GM19351 (cell line): ENCODE data around the gene F7.

ENCODE experiments used
- ATAC-seq: cut with Tn5 transposase; IDR thresholded peaks from one replicate; pipeline ENCODE4 v1.9.1; 2021; ENCODE audit warnings: mild to moderate bottlenecking, moderate library complexity; ENCODE audit not compliant: unreplicated experiment

The F7 gene

DNA sequence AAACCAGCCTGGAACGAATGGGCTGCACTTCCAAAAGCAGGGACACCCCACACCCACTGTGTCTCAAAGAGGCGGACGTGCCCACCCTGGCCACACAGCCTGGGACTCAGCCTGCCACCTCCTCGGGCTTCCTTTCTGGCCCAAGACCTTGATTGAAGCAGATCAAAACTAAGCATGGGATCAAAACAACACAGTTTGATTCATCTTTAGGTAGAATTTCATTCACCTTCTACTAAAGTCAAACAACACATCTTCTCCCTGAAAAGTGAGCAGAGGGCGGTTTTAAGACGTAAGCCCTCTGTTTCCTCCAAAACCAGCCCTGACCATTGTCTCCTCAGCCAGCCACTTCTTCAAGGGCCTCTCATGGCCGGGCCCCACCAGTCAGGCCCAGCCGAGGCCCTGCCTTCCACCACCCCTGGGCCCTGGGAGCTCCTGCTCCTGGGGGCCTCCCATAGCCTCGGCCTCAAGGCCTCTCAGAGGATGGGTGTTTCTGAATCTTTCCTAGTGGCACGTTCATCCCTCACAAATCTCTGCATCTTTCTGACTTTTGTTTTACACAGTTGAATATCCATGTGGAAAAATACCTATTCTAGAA is 10.7 kb downstream of the F7 start:
- ATAC-seq = no peak

DNA sequence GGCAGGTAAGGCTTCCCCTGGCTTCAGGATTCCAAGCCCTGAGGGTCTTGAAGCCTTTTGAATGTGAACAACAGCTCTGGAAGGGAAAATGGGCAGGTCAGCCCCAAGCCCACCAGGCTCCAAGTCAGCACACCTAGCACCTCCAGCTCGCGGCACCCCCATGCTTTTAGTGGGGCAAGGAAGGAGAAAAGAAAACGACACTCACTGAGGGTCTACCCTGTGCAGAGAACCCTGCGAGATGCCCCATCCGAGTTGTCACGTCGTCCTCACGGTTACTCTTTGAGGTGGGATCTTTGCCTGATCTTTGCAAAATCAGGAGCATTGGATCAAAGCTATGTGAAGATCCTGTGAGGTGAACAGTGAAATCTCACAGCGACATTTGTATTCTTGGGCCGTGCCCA is 11.3 kb downstream of the F7 start:
- no peak for ATAC-seq

DNA sequence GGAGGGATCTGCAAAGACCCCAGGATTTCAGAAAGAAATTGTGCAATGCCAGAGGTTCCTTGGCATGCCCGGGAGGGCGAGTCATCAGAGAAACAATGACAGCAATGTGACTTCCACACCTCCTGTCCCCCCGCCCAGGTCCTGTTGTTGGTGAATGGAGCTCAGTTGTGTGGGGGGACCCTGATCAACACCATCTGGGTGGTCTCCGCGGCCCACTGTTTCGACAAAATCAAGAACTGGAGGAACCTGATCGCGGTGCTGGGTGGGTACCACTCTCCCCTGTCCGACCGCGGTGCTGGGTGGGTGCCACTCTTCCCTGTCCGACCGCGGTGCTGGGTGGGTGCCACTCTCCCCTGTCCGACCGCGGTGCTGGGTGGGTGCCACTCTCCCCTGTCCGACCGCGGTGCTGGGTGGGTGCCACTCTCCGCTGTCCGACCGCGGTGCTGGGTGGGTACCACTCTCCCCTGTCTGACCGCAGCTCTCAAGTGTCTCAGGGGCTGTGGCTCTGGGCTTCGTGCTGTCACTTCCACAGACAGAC is 11.8 kb downstream of the F7 start:
- ATAC-seq = no peak

DNA sequence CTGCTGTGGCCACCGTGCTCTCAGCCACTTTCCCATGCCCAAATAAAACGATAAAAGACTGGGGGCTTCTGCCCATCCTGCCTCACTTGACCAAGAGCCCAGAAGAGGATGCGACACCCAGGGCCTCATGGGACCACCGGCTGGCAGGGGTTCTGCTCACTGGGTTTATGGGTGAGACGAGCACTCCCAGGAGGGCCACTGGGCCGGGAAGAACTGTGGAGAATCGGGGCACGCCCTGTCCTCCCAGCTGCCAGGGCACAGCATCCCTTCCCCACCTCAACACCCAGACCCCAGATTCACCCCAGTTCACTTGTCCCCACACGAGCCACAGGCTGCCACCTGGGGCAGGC is 12.3 kb downstream of the F7 start:
- ATAC-seq = no peak

DNA sequence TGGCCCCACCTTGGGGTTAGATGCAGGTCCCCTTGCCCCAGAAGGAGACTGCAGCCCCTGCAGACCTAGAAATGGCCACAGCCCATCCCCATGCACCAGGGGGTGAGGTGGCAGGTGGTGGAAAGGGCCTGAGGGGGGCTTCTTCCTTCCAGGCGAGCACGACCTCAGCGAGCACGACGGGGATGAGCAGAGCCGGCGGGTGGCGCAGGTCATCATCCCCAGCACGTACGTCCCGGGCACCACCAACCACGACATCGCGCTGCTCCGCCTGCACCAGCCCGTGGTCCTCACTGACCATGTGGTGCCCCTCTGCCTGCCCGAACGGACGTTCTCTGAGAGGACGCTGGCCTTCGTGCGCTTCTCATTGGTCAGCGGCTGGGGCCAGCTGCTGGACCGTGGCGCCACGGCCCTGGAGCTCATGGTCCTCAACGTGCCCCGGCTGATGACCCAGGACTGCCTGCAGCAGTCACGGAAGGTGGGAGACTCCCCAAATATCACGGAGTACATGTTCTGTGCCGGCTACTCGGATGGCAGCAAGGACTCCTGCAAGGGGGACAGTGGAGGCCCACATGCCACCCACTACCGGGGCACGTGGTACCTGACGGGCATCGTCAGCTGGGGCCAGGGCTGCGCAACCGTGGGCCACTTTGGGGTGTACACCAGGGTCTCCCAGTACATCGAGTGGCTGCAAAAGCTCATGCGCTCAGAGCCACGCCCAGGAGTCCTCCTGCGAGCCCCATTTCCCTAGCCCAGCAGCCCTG is 12.8 kb downstream of the F7 start:
- ATAC-seq = no peak

DNA sequence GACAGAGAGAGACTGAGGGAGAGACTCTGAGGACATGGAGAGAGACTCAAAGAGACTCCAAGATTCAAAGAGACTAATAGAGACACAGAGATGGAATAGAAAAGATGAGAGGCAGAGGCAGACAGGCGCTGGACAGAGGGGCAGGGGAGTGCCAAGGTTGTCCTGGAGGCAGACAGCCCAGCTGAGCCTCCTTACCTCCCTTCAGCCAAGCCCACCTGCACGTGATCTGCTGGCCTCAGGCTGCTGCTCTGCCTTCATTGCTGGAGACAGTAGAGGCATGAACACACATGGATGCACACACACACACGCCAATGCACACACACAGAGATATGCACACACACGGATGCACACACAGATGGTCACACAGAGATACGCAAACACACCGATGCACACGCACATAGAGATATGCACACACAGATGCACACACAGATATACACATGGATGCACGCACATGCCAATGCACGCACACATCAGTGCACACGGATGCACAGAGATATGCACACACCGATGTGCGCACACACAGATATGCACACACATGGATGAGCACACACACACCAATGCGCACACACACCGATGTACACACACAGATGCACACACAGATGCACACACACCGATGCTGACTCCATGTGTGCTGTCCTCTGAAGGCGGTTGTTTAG is 13.7 kb downstream of the F7 start:
- ATAC-seq = no peak

DNA sequence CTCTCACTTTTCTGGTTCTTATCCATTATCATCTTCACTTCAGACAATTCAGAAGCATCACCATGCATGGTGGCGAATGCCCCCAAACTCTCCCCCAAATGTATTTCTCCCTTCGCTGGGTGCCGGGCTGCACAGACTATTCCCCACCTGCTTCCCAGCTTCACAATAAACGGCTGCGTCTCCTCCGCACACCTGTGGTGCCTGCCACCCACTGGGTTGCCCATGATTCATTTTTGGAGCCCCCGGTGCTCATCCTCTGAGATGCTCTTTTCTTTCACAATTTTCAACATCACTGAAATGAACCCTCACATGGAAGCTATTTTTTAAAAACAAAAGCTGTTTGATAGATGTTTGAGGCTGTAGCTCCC is 14.2 kb downstream of the F7 start:
- no peak for ATAC-seq

DNA sequence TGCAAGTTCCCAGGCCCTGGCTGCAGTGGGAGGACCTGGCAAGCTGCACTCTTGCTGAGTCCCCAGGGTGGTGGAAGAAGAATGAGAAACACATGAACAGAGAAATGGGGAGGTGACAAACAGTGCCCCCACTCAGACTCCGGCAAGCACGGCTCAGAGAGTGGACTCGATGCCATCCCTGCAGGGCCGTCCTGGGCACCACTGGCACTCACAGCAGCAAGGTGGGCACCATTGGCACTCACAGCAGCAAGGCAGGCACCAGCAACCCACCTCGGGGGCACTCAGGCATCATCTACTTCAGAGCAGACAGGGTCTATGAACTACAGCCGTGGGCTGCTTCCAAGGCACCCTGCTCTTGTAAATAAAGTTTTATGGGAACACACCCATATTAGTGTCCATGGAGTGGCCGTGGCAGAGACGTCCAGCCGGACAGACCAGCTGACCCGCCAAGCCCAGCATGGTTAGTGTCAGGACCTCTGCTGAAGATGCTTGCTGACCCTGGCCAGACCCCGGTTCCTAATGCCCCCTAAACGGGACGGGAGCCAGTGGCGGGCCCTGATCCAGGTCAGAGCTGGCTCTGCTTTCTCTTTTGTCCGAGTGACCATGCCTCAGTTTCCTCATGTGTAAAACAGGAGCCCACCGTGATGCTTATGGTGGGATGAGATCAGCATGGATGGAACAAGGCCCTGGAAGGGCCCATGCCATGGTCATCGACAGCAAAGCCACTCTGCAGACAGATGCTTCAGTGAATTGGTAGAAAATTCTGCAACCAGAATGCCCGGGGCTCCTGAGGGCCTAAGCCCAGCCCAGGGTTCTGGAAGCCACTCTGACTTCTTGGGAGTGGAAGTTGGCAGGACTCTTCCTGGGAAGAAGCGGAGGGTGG is 14.9 kb downstream of the F7 start:
- ATAC-seq = no peak

DNA sequence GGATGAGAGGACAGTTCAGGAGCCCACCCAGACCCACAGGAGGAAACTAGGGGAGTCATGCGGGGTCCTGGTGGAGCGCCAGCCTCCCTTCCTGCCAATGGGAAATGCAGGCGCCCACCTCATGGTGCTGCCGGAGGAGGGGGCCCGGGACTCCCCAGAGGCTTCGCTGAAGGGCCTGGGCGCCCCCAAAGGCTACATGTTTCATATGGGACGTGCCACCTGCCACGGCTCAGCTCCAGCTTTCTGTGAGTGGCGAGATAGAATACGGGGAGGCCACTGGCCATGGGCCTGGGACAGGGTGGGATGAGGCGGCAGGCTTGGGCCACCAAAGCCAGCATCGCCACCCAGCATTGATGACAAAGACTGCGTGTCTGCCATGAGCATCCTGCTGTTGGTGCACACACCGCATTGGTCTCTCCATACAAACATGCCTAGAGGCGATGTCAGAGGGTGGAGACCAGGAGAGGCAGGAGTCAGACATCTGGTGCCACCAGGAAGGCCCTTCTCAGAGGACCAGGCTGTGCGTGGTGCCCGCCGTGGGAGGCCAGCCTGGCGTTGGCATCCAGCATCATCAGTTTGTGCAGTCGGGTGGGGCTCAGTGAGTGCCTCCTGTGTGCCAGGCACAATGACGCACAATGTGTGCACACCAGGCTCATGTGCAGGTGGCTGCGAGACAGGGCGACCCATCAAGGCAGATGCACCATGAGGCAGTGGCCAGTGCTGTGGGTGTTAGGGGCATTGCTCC is 15.8 kb downstream of the F7 start:
- ATAC-seq = no peak

DNA sequence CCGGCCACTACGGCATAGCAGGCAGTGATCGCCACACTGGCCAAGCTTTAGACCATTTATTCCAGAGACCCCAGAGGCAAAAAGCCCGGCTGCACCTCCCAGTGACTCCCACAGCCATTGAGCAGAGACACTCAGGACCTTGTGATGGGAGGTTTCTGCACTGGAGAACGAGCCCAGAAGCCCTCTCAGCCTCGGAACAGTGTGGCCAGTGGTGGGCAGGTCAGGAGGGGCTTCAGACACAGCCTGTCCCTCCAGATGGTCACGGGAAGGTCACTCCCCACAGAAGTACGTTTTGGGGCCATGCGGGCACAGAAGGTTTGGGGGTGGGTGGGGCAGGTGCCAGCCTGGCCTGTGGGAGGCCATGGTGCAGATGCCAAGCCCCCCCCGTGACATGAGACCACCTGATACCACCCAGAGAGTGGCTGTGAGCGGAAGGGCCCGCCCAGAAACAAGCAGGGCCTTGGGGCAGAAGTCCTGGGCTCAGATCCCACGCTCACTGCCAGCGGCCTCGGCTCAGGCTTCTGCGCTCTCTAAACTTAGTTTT is 16.4 kb downstream of the F7 start:
- ATAC-seq = no peak

DNA sequence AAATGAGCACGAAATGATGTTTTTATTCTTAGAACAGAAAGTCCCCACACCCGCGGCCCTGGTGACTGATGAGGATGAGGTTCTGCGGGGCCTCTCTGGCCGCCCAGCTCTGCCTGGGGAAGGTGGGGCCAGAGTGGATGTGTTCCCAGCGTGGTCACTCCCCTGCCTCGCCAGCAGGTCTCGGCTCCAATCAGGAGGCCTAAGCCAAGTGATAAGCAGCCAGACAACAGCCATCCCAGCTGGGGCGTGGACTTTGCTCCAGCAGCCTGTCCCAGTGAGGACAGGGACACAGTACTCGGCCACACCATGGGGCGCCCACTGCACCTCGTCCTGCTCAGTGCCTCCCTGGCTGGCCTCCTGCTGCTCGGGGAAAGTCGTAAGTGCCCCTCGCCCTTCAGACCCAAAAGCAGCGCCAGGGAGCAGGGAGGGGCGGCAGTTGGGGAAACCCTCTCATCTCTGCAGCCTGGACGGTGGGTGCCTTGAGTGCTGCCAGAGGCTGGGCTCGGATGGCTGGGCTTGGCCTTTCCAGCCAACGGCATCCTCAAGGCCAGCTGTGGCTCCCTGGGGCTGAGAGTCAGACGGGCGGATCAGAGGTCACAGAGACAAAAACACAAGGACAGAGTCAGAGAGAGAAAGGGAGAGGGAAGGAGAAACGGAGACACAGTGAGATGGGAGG is 17.1 kb downstream of the F7 start, which contains the start of gene F10:
TSS of gene F10 (plus strand) at position 250 of the 676 bp plus-strand sequence. CDS start at position 307, 57 bp downstream.
- no peak for ATAC-seq

DNA sequence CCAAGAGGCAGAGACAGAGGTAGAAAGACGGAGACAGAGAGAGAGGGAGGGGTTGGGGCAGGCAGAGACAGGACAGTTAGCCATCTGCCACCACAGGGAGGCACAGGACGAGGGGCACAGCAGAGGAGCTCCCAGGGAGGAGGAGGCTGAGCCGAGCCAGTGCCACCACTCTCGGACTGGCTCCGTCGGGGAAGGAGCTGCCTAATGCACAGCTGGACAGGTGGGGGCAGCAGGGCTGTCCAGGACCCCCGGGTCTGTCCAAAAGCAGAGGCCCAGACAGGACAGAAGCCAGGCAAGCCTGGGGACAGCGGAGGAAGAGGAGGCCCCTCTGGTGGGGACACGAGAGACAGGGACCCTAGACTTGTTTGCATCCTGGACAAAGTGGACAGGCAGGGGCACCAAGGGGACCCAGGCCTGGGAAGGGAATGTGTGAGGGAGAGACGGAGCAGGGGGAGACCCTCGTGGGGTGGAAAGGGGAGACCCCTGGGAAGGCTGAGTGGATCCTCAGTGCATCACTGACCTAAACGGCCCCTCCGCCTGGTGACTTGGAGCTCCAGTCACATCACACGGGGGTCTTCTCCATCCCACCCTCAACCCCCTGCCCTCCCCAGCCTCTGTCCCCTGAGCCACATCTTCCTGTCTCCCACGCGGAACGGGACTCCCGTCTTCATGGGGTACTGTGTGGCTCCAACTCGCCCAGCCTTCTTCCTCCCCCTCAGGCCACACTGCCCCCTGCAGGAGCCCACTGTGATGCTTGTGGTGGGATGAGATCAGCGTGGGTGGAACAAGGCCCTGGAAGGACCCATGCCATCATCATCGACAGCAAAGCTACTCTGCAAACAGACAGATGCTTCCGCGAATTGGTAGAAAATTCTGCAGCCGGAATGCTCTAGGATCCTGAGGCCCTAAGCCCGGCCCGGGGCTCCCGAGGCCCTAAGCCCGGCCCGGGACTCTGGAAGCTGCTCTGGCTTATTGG is 17.9 kb downstream of the F7 start:
- ATAC-seq = no peak

DNA sequence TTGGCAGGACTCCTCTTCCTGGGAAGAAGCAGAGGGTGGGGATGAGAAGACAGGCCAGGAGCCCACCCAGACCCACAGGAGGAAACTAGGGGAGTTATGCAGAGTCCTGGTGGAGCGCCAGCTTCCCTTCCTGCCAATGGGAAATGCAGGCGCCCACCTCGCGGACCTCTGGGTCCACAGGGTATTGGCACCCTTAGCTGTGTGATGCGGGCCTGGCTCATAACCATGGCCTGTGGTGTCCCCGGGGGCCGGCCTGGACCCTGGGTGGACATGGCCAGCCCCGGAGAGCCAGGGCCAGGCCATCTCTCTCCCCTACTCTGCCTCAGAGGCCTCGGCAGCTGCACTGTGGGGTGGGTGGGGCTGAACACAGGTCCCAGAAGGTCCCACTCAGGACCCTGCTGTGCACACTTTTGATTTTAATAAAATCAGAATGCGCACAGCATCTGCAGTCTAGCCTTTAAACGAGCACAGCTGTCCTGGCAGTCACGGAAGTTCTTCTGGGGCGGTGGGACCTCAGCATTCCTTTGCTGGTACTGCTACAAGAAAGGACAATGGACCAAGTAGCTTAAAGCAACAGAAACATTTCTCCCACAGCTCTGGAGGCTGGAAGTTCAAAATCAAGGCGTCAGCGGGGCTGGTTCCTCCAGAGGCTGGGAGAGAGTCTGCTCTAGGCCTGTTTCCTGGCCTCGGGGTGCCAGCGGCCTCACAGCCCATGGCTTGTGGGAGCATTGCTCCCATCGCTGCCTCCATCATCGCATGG is 18.8 kb downstream of the F7 start:
- no peak for ATAC-seq

DNA sequence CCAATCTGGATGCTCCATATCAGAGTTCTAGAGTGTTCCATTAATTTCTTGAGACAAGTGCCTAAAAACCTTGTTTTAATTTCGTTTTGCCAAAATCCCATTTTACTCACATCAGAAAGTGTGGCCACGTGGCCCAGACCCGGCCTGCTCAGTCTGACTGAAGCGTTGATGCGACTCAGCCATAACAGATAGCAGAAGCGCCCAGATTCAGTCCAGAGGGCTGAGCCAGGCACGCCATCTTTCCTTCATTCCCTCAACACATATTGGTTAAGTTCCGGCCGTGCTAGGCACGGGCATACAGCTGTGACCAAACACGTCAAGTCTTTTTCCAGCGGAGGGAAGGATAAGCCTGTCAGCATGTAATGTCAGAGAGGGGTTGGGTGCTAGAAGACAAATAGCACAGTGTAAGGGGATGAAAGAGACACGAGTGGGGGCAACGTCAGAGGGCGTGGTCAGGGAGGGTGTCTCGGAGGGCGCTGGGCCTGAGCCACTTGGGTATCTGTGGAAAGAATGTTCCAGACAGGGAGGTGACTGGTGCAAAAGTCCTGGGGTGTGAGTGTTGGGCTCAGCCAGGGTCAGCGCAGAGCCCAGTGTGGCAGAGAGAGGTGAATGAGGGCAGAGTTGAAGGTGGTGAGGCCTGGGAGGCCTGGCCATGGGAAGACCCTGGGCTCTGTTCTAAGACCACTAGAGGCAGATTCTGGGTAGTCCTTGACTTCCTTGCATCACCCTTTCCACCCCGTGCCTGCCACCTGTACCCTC is 20.1 kb downstream of the F7 start:
- no peak for ATAC-seq

DNA sequence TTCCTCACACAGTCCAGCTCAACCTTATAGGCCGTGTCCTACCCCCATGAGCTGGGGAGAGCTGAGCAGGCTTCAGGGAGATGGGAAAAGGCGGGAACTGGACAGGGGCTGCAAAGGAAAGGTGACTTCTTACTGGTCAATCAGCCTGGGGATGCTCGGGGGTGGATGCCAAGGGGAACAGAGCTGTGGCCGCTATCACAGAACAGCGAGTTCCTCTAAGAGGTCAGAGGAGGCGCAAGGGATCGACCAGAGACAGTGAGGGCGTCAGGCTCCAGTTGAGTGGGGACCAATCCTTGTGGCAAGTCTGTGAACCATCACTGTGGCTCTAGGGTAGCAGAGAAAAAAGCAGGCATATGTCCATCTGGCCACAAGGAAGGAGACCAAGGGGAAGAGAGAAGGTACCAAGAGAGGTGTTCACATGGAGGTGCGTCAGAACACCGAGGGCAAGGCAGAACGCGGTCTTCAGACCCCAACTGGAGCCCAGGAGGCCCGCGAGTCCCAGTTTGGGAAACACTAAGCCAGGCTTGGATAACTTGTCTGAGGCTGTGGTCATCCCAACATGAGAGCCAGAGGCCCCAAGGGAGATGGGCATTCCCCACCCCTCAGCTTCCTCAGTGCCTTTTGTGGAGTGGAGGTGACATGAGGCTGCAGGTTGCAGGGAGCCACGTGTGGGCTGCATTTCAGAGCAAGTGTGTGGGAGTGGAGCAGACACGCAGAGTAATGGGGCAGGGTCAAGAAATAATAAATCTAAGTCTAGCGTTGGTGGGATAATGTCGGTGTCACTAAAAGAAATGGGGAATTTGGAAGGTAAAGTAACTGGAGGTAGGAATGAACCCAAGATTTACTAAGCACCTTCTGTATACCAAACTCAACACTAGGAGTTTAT is 20.9 kb downstream of the F7 start:
- no peak for ATAC-seq

DNA sequence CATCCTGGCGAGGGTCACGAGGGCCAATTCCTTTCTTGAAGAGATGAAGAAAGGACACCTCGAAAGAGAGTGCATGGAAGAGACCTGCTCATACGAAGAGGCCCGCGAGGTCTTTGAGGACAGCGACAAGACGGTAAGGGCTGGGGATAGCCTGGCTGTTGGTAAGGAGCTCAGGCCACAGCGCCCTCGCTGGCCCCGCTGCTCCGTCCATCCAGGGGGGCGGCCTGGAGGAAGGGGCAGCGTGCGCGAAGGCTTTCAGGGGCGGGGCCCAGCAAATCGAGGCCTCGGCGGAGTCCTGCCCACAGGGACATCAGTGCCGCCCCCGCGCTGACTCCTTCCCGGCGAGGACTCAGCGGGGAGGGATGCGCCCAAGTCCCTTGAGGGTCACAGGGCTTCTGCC is 23.9 kb downstream of the F7 start:
- ATAC-seq = no peak
